ENCODE results near the gene MAP3K1. TPM values are rescaled to one million over a fixed set of nuclear protein-coding genes. Genes with fewer than 3 reads are reported as not detected.

Gene MAP3K1
- 3.0 and 3.2 TPM in 2 replicates for total RNA-seq

GRCh38 chr5:56814963-56815657 is at the start of gene MAP3K1:
MAP3K1 (plus strand) TSS chr5:56815549; CDS start chr5:56815574, 25 bp downstream.

GRCh38 chr5:56909294-56910209 is 94.2 kb downstream of the MAP3K1 start, which contains the start of gene SETD9:
SETD9 (plus strand) TSS chr5:56909596; CDS start chr5:56909646, 50 bp downstream.

Other genes starting within 250 kb of the MAP3K1 start
- gene SETD9, start 94.0 kb downstream of the MAP3K1 start, total RNA-seq, result 5.0 and 11.2 TPM in 2 replicates
- gene MIER3, start 136.6 kb downstream of the MAP3K1 start, total RNA-seq, result 8.5 and 11.0 TPM in 2 replicates